Omental fat pad (tissue), 4 donors: ENCODE data around the gene DOLPP1. TPM values are rescaled to one million over a fixed set of nuclear protein-coding genes. Genes with fewer than 3 reads are reported as not detected.

Experiments
- ATAC-seq: fragments of 150-250 bp; one replicate; pipeline ENCODE4 v1.9.1; 2016; ENCODE audit warnings: mild to moderate bottlenecking, moderate library complexity; ENCODE audit not compliant: low FRiP score
- DNase-seq: peaks from one replicate; pipeline ENCODE4 v3.0.0-alpha.2; 2019; ENCODE audit warnings: low spot score
- CTCF ChIP-seq, 3 donors: fragments of 450-650 bp; IDR thresholded peaks; one replicate each; pipeline ENCODE4 v1.5.1; 2016 to 2017; ENCODE audit warnings: antibody characterized with exemption in 3 of 3, mild to moderate bottlenecking in 3 of 3, moderate library complexity in 2 of 3
- total RNA-seq, 4 donors: library from RNA; depleted of rRNA; stranded (reverse); fragments of >200 nt; gene quantifications; one replicate each; pipeline ENCODE4 v1.1.0, GENCODE V29; 2016

DOLPP1 gene
- total RNA-seq, 4 donors from 2014 or later = 4.8 to 7.2 (median 6.6) TPM

- no peak for ATAC-seq
- DNase-seq = no peak
- TF ChIP-seq CTCF (IDR thresholded peaks at IDR 0.05) = no peak
Observed at GRCh38 chr9:129064499-129064908, 16.4 kb upstream of the DOLPP1 start.

DNA sequence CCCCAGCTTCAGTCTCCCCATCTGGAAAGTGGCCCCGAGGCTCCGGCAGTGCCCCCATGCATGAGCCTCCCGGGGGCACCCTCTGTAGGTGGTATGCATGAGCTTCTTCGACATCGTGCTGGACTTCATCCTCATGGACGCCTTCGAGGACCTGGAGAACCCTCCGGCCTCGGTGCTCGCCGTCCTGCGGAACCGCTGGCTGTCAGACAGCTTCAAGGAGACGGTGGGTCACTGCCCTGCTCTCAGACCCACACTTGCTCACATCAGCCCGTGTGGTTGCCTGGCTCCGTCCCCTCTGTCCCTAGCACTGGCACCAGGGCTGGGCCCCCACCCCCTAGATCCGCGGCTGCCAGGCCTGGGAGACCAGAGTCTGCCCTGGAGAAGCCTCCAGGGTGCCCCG is 12.8 kb upstream of the DOLPP1 start:
- no peak for ATAC-seq
- TF ChIP-seq CTCF (IDR thresholded peaks at IDR 0.05) = no peak

GRCh38 chr9:129068990-129069861 is 11.7 kb upstream of the DOLPP1 start:
- TF ChIP-seq CTCF (IDR thresholded peaks at IDR 0.05) = no peak
- ATAC-seq (no peak), DNase-seq (no peak)

More for the DNA sequence above, 12.8 kb upstream of the DOLPP1 start:
- no peak for DNase-seq

- ATAC-seq = no peak
- no peak for DNase-seq
- no peak for TF ChIP-seq CTCF (IDR thresholded peaks at IDR 0.05)
Observed at GRCh38 chr9:129069862-129070641, 10.9 kb upstream of the DOLPP1 start.

DNA sequence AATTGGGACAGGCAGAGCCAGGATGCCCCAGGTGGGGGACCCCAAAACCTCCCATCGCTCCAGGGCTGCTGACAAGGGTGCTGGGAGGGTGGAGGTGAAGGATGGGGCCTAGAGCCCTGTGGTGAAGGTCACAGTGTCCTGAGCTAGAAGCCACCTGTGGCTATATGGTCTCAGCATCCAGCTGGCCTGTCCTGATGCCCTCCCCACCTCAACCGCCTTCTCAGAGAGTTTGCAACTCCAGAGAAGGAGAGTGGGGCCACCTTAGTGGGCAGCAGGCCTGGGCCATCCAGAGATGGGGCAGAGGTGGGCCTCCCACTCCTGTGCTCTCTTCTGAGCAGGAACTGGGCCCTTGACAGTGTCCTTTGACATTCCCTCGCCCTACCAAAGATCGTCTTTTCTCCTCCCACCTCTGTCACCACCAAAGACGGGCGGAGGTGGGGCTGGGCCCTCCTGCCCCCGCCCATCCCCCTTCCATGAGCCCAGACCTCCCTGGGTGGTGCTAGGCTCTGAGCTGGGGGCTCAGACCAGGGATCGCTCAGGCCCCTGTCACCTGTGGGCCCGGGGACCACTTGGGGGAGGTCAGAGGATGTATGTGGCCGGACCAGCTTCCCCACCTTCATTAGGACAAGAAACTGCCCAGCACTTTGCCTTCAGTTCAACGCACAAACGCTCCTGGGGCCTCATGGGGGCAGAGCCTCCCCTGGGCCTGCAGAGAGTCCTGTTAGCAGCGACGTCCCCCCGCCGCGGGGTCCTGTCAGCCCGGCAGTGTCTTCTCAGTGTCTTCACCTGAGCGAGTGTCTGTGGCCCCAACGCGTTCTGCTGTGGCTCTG is 10.0 kb upstream of the DOLPP1 start:
- no peak for TF ChIP-seq CTCF (IDR thresholded peaks at IDR 0.05)
- ATAC-seq (no peak), DNase-seq (no peak)

DNA sequence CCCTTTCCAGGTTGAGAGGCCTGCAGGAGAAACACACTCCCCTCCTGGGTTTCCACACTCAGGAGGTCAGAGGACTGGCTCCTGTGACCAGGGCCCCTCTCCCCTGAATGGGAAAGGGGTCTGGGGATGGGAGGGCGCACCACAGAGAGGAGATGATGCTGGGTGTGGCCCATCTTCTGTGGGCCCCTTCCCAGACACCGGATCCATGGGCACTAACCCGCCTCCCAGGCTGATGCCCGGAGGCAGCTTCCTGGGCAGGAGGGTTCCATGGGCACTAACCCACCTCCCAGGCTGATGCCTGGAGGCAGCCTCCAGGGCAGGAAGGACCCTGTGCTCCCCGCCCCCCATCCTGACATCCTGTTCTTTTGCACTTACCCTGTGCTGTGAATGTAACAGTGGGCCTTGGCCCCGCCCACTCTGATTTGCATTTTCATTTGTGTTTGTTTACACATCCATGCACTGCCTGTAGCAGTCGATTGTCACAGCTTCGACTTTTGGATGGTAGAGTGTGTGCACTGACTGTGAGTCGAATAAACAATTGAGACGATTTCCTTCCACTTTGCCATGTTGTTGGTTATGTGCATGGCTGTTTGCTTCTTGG is 9.3 kb upstream of the DOLPP1 start:
- ATAC-seq = no peak
- TF ChIP-seq CTCF (IDR thresholded peaks at IDR 0.05) = no peak
- no peak for DNase-seq
